Activated CD4-positive, alpha-beta T cell treated with anti-CD3 and anti-CD28 coated beads, Interleukin-2, amount 10 ng/mL, durations not matched to agents 7 days and 5 days (primary cell): ENCODE results near the gene RPS24. TPM values are rescaled to one million over a fixed set of nuclear protein-coding genes. Genes with fewer than 3 reads are reported as not detected.
A peak's percentile ranks its signal among the peaks of the same experiment; 100 is the strongest.

Source experiments
- CTCF ChIA-PET: fragments of 350-600 bp; sonication (Branson Sonifier 250); formaldehyde crosslinking; loops from one replicate; lab custom pipeline; 2021; ENCODE audit warnings: antibody characterized with exemption; lab: Charles Lee
- POLR2A ChIA-PET: fragments of 350-600 bp; sonication (Branson Sonifier 250); formaldehyde crosslinking; loops from one replicate; lab custom pipeline; 2021; ENCODE audit warnings: antibody characterized with exemption; lab: Charles Lee
- DNase-seq: peaks from one replicate; pipeline ENCODE4 v3.0.0-alpha.2; 2020
- H3K27ac Mint-ChIP-seq: one replicate; pipeline ENCODE4 v1.8.0; 2021; ENCODE audit warnings: mild to moderate bottlenecking, moderate library complexity, mixed read lengths
- H3K27me3 Mint-ChIP-seq: one replicate; pipeline ENCODE4 v1.8.0; 2021; ENCODE audit warnings: mixed read lengths
- H3K36me3 Mint-ChIP-seq: one replicate; pipeline ENCODE4 v1.8.0; 2021; ENCODE audit warnings: low read depth, mixed read lengths
- H3K4me1 Mint-ChIP-seq: one replicate; pipeline ENCODE4 v1.8.0; 2021; ENCODE audit warnings: mixed read lengths
- H3K4me3 Mint-ChIP-seq: one replicate; pipeline ENCODE4 v1.8.0; 2021; ENCODE audit warnings: mild to moderate bottlenecking, moderate library complexity, mixed read lengths
- H3K9me3 Mint-ChIP-seq: one replicate; pipeline ENCODE4 v1.8.0; 2021; ENCODE audit warnings: mixed read lengths
- total RNA-seq, 2 experiments: library from RNA; stranded (reverse); gene quantifications; one replicate each; pipeline ENCODE4 v1.2.3, GENCODE V29; 2021

The RPS24 gene
- total RNA-seq, 2 experiments from 2014 or later, result 1,565 to 2,086 TPM

- H3K36me3 Mint-ChIP-seq, result peaks cover 55% of the 10 kb centered on the region
- no peak overlapping the region for H3K4me3 Mint-ChIP-seq
- CTCF ChIA-PET, result interaction anchor here (0.6 to 0.7 kb wide), 3 partner anchors 120 to 1276 kb away, joined by 3 to 8 read pairs (median 5); no protein-coding TSS in a partner anchor
- DNase-seq, result no peak
- POLR2A ChIA-PET, result no interaction called here
- no peaks in the 10 kb centered on the region for H3K27me3 Mint-ChIP-seq
- H3K4me1 Mint-ChIP-seq, result no peaks in the 10 kb centered on the region
- H3K27ac Mint-ChIP-seq, result no peak overlapping the region
- no peaks in the 10 kb centered on the region for H3K9me3 Mint-ChIP-seq
Measured at GRCh38 chr10:78010278-78010677, 23.4 kb upstream of the RPS24 start.

GRCh38 chr10:78011065-78011464 is 22.6 kb upstream of the RPS24 start:
- Mint-ChIP-seq H3K4me1 (no peaks in the 10 kb centered on the region), H3K36me3 (peaks cover 54% of the 10 kb centered on the region), H3K27ac (no peak overlapping the region), H3K27me3 (no peaks in the 10 kb centered on the region), H3K9me3 (no peaks in the 10 kb centered on the region), H3K4me3 (no peak overlapping the region)
- CTCF ChIA-PET, result no interaction called here
- DNase-seq, result no peak
- POLR2A ChIA-PET, result no interaction called here

GRCh38 chr10:78013564-78013963 is 20.1 kb upstream of the RPS24 start:
- Mint-ChIP-seq H3K36me3 (peaks cover 52% of the 10 kb centered on the region), H3K27me3 (no peaks in the 10 kb centered on the region), H3K27ac (no peak overlapping the region), H3K4me3 (no peak overlapping the region), H3K9me3 (no peaks in the 10 kb centered on the region), H3K4me1 (no peaks in the 10 kb centered on the region)
- ChIA-PET CTCF (interaction anchor here (0.7 to 1.4 kb wide), 3 partner anchors 11 to 782 kb away, joined by 3 to 5 read pairs (median 3); no protein-coding TSS in a partner anchor), POLR2A (no interaction called here)
- no peak for DNase-seq

GRCh38 chr10:78015546-78015945 is 18.1 kb upstream of the RPS24 start:
- ChIA-PET POLR2A (no interaction called here), CTCF (interaction anchor here (1.6 kb wide), 1 partner anchor 21 kb away, joined by 4 read pairs; no protein-coding TSS in a partner anchor)
- Mint-ChIP-seq H3K27ac (no peak overlapping the region), H3K4me1 (no peaks in the 10 kb centered on the region), H3K27me3 (no peaks in the 10 kb centered on the region), H3K9me3 (no peaks in the 10 kb centered on the region), H3K36me3 (peaks cover 40% of the 10 kb centered on the region), H3K4me3 (no peak overlapping the region)
- DNase-seq, result no peak

- H3K27ac Mint-ChIP-seq, result no peak overlapping the region
- H3K4me3 Mint-ChIP-seq, result no peak overlapping the region
- H3K9me3 Mint-ChIP-seq, result no peaks in the 10 kb centered on the region
- no peak for DNase-seq
- no peaks in the 10 kb centered on the region for H3K27me3 Mint-ChIP-seq
- POLR2A ChIA-PET, result no interaction called here
- no peaks in the 10 kb centered on the region for H3K4me1 Mint-ChIP-seq
- peaks cover 46% of the 10 kb centered on the region for H3K36me3 Mint-ChIP-seq
- CTCF ChIA-PET, result interaction anchor here (0.6 kb wide), 2 partner anchors 37 to 181 kb away, joined by 3 read pairs; no protein-coding TSS in a partner anchor
Measured at GRCh38 chr10:78017856-78018255, 15.8 kb upstream of the RPS24 start.

GRCh38 chr10:78019264-78019663 is 14.4 kb upstream of the RPS24 start:
- Mint-ChIP-seq H3K9me3 (no peaks in the 10 kb centered on the region), H3K36me3 (peaks cover 45% of the 10 kb centered on the region), H3K27me3 (no peaks in the 10 kb centered on the region), H3K4me3 (no peak overlapping the region), H3K27ac (no peak overlapping the region), H3K4me1 (no peaks in the 10 kb centered on the region)
- CTCF ChIA-PET, result interaction anchor here (0.7 kb wide), 1 partner anchor 119 kb away, joined by 6 read pairs; no protein-coding TSS in a partner anchor
- no peak for DNase-seq
- POLR2A ChIA-PET, result interaction anchor here (0.6 kb wide), 1 partner anchor 15 kb away, joined by 8 read pairs; no protein-coding TSS in a partner anchor

- Mint-ChIP-seq H3K4me1 (no peaks in the 10 kb centered on the region), H3K36me3 (peaks cover 50% of the 10 kb centered on the region), H3K27me3 (no peaks in the 10 kb centered on the region), H3K27ac (no peak overlapping the region), H3K9me3 (no peaks in the 10 kb centered on the region), H3K4me3 (no peak overlapping the region)
- ChIA-PET POLR2A (no interaction called here), CTCF (no interaction called here)
- DNase-seq, result no peak
Measured at GRCh38 chr10:78021201-78021600, 12.5 kb upstream of the RPS24 start.

- peaks cover 18% of the 10 kb centered on the region for H3K4me1 Mint-ChIP-seq
- CTCF ChIA-PET, result interaction anchor here (1.2 kb wide), 1 partner anchor 10 kb away, joined by 5 read pairs; no protein-coding TSS in a partner anchor
- H3K9me3 Mint-ChIP-seq, result no peaks in the 10 kb centered on the region
- H3K27me3 Mint-ChIP-seq, result no peaks in the 10 kb centered on the region
- no peak overlapping the region for H3K27ac Mint-ChIP-seq
- no peak for DNase-seq
- POLR2A ChIA-PET, result no interaction called here
- H3K36me3 Mint-ChIP-seq, result peaks cover 43% of the 10 kb centered on the region
- H3K4me3 Mint-ChIP-seq, result no peak overlapping the region
Measured at GRCh38 chr10:78023741-78024140, 9.9 kb upstream of the RPS24 start.

GRCh38 chr10:78025685-78026364 is 7.8 kb upstream of the RPS24 start:
- Mint-ChIP-seq H3K27ac (no peak overlapping the region), H3K4me3 (no peak overlapping the region), H3K4me1 (peaks cover 31% of the 10 kb centered on the region), H3K27me3 (no peaks in the 10 kb centered on the region), H3K36me3 (peaks cover 45% of the 10 kb centered on the region), H3K9me3 (no peaks in the 10 kb centered on the region)
- POLR2A ChIA-PET, result no interaction called here
- CTCF ChIA-PET, result no interaction called here
- DNase-seq, result no peak

GRCh38 chr10:78028438-78029268 is 5.0 kb upstream of the RPS24 start:
- CTCF ChIA-PET, result interaction anchor here (1.0 kb wide), 1 partner anchor 16 kb away, joined by 4 read pairs; no protein-coding TSS in a partner anchor
- Mint-ChIP-seq H3K27me3 (no peaks in the 10 kb centered on the region), H3K27ac (peak overlapping the region; percentile 96), H3K4me3 (peak overlapping the region; percentile 98), H3K9me3 (no peaks in the 10 kb centered on the region), H3K36me3 (peaks cover 25% of the 10 kb centered on the region), H3K4me1 (peaks cover 36% of the 10 kb centered on the region)
- POLR2A ChIA-PET, result interaction anchor here (0.8 kb wide), 1 partner anchor 14 kb away, joined by 3 read pairs; no protein-coding TSS in a partner anchor
- DNase-seq, result peak; percentile 52

GRCh38 chr10:78029269-78030226 is 4.1 kb upstream of the RPS24 start, which contains the start of gene POLR3A:
Gene POLR3A (minus strand): TSS chr10:78029515. CDS start chr10:78029407, 108 bp downstream.
- H3K27me3 Mint-ChIP-seq, result no peaks in the 10 kb centered on the region
- H3K4me1 Mint-ChIP-seq, result peaks cover 37% of the 10 kb centered on the region
- H3K36me3 Mint-ChIP-seq, result peaks cover 23% of the 10 kb centered on the region
- POLR2A ChIA-PET, result interaction anchor here (0.8 kb wide), 1 partner anchor 13 kb away, joined by 3 read pairs; no protein-coding TSS in a partner anchor
- DNase-seq, result peak; percentile 93
- H3K9me3 Mint-ChIP-seq, result no peaks in the 10 kb centered on the region
- CTCF ChIA-PET, result interaction anchor here (0.6 to 1.0 kb wide), 5 partner anchors 17 to 1036 kb away, joined by 3 to 4 read pairs (median 4); no protein-coding TSS in a partner anchor
- H3K27ac Mint-ChIP-seq, result peak within 1 kb of the TSS; percentile 96
- peak within 1 kb of the TSS; percentile 98 for H3K4me3 Mint-ChIP-seq

- Mint-ChIP-seq H3K9me3 (no peaks in the 10 kb centered on the region), H3K27ac (peak overlapping the region; percentile 91), H3K36me3 (peaks cover 41% of the 10 kb centered on the region), H3K27me3 (no peaks in the 10 kb centered on the region), H3K4me3 (peak overlapping the region; percentile 85), H3K4me1 (peaks cover 55% of the 10 kb centered on the region)
- CTCF ChIA-PET, result interaction anchor here (1.5 kb wide), 1 partner anchor 14 kb away, joined by 6 read pairs; no protein-coding TSS in a partner anchor
- DNase-seq, result no peak
- POLR2A ChIA-PET, result no interaction called here
Measured at GRCh38 chr10:78033387-78033636, 351 bp upstream of the RPS24 start.
